GM12865 (cell line): Measurements from ENCODE around the gene SERPINE1.

Experiments
- DNase-seq: peaks from one replicate; pipeline ENCODE4 v3.0.0; 2010; ENCODE audit warnings: low read depth
- H3K4me3 ChIP-seq: 2 replicates; pipeline ENCODE4 v1.5.1; 2011; ENCODE audit warnings: mild to moderate bottlenecking, low read depth, low read length, control low read depth
- CTCF ChIP-seq: IDR thresholded peaks from 2 replicates; pipeline ENCODE4 v1.5.1; 2011; ENCODE audit warnings: low read length, control low read depth, low read depth, inconsistent platforms; ENCODE audit not compliant: insufficient read depth; ENCODE audit errors: missing control alignments

SERPINE1 gene

DNA sequence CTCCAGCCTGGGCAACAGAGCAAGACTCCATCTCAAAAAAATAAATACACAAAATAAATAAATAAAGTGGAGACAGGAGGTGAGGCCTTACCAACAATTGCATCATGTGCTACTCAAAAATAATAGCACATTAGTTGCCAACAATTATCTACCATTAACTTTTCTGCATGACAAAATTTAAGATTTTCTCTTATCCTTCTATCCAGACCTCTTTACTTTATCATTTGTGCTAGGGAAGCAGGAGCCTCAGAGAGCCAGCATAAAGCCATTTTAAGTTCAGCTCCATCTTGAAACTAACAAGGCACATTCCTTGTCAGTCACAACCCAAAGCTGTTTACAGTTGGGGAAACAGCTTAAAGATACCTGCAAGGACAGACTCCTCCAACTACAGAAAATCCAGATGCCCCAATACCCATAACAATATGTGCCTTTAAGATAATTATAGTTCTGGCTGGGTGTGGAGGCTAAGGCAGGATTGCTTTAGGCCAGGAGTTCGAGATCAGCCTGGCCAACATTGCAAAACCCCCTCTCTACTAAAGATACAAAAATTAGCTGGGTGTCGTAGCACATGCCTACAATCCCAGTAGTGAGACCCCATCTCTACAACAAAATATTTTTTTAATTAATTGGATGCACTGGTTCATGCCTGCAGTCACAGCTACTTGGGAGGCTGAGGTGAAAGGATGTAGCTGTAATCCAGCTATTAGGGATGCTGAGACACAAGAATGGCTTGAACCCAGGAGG lies 25.2 kb downstream of the SERPINE1 start:
- no peak for DNase-seq
- no peak for TF ChIP-seq CTCF
- no peak overlapping the region for H3K4me3 ChIP-seq

GRCh38 chr7:101153969-101154692 lies 27.2 kb downstream of the SERPINE1 start, which contains the start of gene AP1S1:
Gene AP1S1 (plus strand): TSS chr7:101154476. CDS start chr7:101154515, 39 bp downstream.
- TF ChIP-seq CTCF: no peak
- peak; percentile 98 for DNase-seq

DNA sequence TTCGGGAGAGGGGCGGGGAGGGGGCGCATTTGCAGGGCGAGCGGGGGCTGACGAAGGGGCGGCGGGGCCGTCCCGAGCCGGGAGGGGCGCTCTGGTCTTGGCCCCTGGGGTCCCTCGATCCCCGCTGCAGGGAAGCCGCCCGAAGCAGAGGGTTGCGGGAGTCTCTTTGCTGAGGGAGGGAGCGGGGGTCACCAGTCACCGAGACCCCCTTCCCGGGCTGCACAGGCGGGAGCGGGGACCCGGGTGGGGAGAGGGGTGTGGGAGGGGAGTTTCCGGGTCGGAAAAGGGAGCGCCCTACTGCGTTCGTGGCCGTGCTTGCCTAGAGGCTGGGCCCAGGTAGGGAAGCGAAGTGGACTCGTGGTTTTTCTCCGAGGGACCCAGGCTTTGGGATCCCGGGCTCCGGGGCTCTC lies 27.8 kb downstream of the SERPINE1 start:
- DNase-seq: no peak
- TF ChIP-seq CTCF: no peak
- H3K4me3 ChIP-seq: peak overlapping the region; percentile 81

More at GRCh38 chr7:101153969-101154692, 27.2 kb downstream of the SERPINE1 start, which contains the start of gene AP1S1:
- peak within 1 kb of the TSS; percentile 81 for H3K4me3 ChIP-seq

- DNase-seq: no peak
- no peak for TF ChIP-seq CTCF
- H3K4me3 ChIP-seq: peak overlapping the region; percentile 81
Observed at GRCh38 chr7:101155303-101155702, 28.4 kb downstream of the SERPINE1 start.

DNA sequence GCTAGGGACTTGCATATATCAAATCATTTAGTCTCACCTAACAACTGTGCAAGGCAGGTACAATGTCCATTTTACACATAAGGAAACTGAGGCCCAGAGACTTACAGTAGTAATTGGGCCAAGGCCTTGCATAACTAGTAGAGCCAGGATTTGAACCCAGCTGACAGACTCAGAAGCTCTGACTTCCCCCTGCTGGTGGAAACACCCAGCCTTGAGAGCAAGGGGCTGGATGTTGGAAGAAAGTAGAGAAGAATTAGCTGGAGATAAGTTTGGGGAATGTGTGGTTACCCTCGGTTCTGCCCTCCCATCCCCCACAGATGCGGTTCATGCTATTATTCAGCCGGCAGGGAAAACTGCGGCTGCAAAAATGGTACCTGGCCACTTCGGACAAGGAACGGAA lies 29.4 kb downstream of the SERPINE1 start:
- no peak for DNase-seq
- no peak for TF ChIP-seq CTCF
- no peak overlapping the region for H3K4me3 ChIP-seq

GRCh38 chr7:101156866-101157589 lies 30.1 kb downstream of the SERPINE1 start:
- TF ChIP-seq CTCF: no peak
- no peak overlapping the region for H3K4me3 ChIP-seq
- no peak for DNase-seq
